Measurements from ENCODE around the gene ODF2L.
"Not testable (repeated sequence)": the region's sequence is repeated elsewhere in the genome, so short reads cannot be mapped to it uniquely, and the experiment has no call there.

Gene ODF2L

GRCh38 chr1:86375688-86376087 lies 20.4 kb downstream of the ODF2L start:
- TF ChIP-seq CTCF (IDR thresholded peaks at IDR 0.05) (no peak), ZFX (IDR thresholded peaks at IDR 0.05; ENCODE audit: borderline replicate concordance) (no peak)
- no peak overlapping the region for H3K27ac ChIP-seq

GRCh38 chr1:86370601-86371022 lies 25.5 kb downstream of the ODF2L start:
- no peak overlapping the region for H3K27ac ChIP-seq

GRCh38 chr1:86365896-86366295 lies 30.2 kb downstream of the ODF2L start:
- H3K27ac ChIP-seq: no peak overlapping the region
- TF ChIP-seq ZFX (IDR thresholded peaks at IDR 0.05; ENCODE audit: borderline replicate concordance) (no peak), CTCF (IDR thresholded peaks at IDR 0.05) (no peak)

More at GRCh38 chr1:86370601-86371022, 25.5 kb downstream of the ODF2L start:
- TF ChIP-seq ZFX (IDR thresholded peaks at IDR 0.05; ENCODE audit: borderline replicate concordance): no peak
- TF ChIP-seq CTCF (IDR thresholded peaks at IDR 0.05): no peak

GRCh38 chr1:86362807-86363206 lies 33.3 kb downstream of the ODF2L start:
- no peak overlapping the region for H3K27ac ChIP-seq
- TF ChIP-seq CTCF (IDR thresholded peaks at IDR 0.05) (no peak), ZFX (IDR thresholded peaks at IDR 0.05; ENCODE audit: borderline replicate concordance) (no peak)

- TF ChIP-seq ZFX (IDR thresholded peaks at IDR 0.05; ENCODE audit: borderline replicate concordance) (no peak), CTCF (IDR thresholded peaks at IDR 0.05) (no peak)
- H3K27ac ChIP-seq: no peak overlapping the region
Measured at GRCh38 chr1:86357796-86358195, 38.3 kb downstream of the ODF2L start.

GRCh38 chr1:86356247-86356646 lies 39.9 kb downstream of the ODF2L start:
- no peak overlapping the region for H3K27ac ChIP-seq
- TF ChIP-seq CTCF (IDR thresholded peaks at IDR 0.05): peak; percentile 50
- TF ChIP-seq ZFX (IDR thresholded peaks at IDR 0.05; ENCODE audit: borderline replicate concordance): no peak

- TF ChIP-seq ZFX (IDR thresholded peaks at IDR 0.05; ENCODE audit: borderline replicate concordance): no peak
- TF ChIP-seq CTCF (IDR thresholded peaks at IDR 0.05): no peak
Measured at GRCh38 chr1:86352086-86352485, 44.0 kb downstream of the ODF2L start.

GRCh38 chr1:86350230-86350629 lies 45.9 kb downstream of the ODF2L start:
- H3K27ac ChIP-seq: not testable (repeated sequence)

More at GRCh38 chr1:86352086-86352485, 44.0 kb downstream of the ODF2L start:
- H3K27ac ChIP-seq: no peak overlapping the region
